Measurements from ENCODE around the gene ACSF3. TPM values are rescaled to one million over a fixed set of nuclear protein-coding genes. Genes with fewer than 3 reads are reported as not detected.
A peak's percentile ranks its signal among the peaks of the same experiment; 100 is the strongest.
"Not testable (repeated sequence)": the region's sequence is repeated elsewhere in the genome, so short reads cannot be mapped to it uniquely, and the experiment has no call there.

ACSF3 gene
- total RNA-seq, 2 donors from 2014 or later = 34.8 to 35.5 TPM

DNA sequence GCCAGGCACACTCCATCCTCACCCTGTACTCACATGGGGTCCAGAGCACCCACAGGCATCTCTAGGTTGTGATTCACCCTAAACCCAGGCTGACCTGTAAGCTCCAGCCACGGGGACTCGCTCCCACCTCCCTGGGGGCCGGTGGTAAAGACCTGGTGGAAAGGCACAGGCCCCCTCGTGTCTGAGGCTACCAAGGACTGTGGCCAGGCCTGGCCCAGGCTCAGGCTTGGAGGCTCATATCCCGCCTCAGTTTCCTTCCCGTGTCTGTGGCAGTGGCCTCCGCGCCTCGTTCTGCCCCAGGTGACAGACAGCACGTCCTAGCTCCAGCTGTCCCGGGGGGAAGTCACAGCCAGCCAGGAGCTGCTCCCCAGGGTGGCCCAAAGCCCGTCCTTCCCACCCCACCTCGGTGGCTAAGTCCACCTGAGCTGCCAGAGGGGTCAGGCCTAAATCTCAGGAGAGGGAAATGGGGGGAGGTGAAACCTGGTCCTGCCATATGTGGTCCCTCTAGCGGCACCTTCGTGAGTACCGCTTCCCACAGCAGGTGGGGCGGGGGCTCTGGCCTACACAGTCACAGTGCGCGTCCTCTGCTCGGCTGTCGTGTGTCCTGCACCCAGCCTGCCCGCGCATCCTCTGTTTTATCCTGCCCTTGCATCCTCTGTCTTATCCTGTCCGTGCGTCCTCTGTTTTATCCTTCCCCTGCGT is 90.5 kb downstream of the ACSF3 start:
- no peaks in the 10 kb centered on the region for H3K36me3 Mint-ChIP-seq (ENCODE audit: low read depth)
- peaks cover 5% of the 10 kb centered on the region for H3K27me3 ChIP-seq (ENCODE audit: control insufficient read depth, insufficient read depth, low read length, poor library complexity, severe bottlenecking)
- no peak for DNase-seq
- H3K9me3 ChIP-seq (ENCODE audit: control insufficient read depth, low read length) = no peaks in the 10 kb centered on the region
- H3K9me3 Mint-ChIP-seq = no peaks in the 10 kb centered on the region
- H3K36me3 ChIP-seq (ENCODE audit: control insufficient read depth, insufficient read depth, low read length) = no peaks in the 10 kb centered on the region
- peaks cover 9% of the 10 kb centered on the region for H3K27me3 Mint-ChIP-seq (ENCODE audit: insufficient read depth)
- H3K4me3 ChIP-seq (ENCODE audit: low read length) = no peak overlapping the region
- no peak overlapping the region for H3K9ac ChIP-seq (ENCODE audit: extremely low read depth, low read length, poor library complexity, severe bottlenecking)
- no peak overlapping the region for H3K4me3 Mint-ChIP-seq
- H3K4me1 ChIP-seq (ENCODE audit: control insufficient read depth, insufficient read depth, low read length) = no peaks in the 10 kb centered on the region
- no peak overlapping the region for H3K27ac Mint-ChIP-seq
- TF ChIP-seq, protein P1, sequence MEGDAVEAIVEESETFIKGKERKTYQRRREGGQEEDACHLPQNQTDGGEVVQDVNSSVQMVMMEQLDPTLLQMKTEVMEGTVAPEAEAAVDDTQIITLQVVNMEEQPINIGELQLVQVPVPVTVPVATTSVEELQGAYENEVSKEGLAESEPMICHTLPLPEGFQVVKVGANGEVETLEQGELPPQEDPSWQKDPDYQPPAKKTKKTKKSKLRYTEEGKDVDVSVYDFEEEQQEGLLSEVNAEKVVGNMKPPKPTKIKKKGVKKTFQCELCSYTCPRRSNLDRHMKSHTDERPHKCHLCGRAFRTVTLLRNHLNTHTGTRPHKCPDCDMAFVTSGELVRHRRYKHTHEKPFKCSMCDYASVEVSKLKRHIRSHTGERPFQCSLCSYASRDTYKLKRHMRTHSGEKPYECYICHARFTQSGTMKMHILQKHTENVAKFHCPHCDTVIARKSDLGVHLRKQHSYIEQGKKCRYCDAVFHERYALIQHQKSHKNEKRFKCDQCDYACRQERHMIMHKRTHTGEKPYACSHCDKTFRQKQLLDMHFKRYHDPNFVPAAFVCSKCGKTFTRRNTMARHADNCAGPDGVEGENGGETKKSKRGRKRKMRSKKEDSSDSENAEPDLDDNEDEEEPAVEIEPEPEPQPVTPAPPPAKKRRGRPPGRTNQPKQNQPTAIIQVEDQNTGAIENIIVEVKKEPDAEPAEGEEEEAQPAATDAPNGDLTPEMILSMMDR (conservative IDR thresholded peaks at IDR 0.05) = no peak
- no peak overlapping the region for H3K27ac ChIP-seq (ENCODE audit: low read depth, low read length)
- 86 to 87% methylated on average over 18 to 26 of the region's 26 CpGs for WGBS, 2 experiments (ENCODE audit: insufficient coverage in 1 of 2, insufficient read length in 1 of 2)
- no peaks in the 10 kb centered on the region for H3K4me1 Mint-ChIP-seq

DNA sequence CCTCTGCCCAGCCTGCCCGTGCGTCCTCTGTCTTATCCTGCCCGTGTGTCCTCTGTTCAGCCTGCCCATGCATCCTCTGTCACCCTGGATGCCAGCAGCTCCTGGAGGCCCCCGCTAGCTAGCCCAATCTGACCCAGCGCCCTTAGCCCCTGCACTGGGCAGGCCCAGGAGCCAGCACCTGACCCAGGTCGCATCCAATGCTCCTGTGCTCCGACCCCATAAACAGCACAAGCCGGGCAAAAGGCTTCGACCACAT is 91.0 kb downstream of the ACSF3 start:
- DNase-seq = no peak
- H3K4me3 Mint-ChIP-seq = no peak overlapping the region
- H3K27me3 ChIP-seq (ENCODE audit: control insufficient read depth, insufficient read depth, low read length, poor library complexity, severe bottlenecking) = peaks cover 10% of the 10 kb centered on the region
- H3K9me3 ChIP-seq (ENCODE audit: control insufficient read depth, low read length) = no peaks in the 10 kb centered on the region
- H3K4me1 ChIP-seq (ENCODE audit: control insufficient read depth, insufficient read depth, low read length) = no peaks in the 10 kb centered on the region
- H3K9ac ChIP-seq (ENCODE audit: extremely low read depth, low read length, poor library complexity, severe bottlenecking) = no peak overlapping the region
- H3K27ac Mint-ChIP-seq = no peak overlapping the region
- 86 to 89% methylated on average over 8 to 9 of the region's 9 CpGs for WGBS, 2 experiments (ENCODE audit: insufficient coverage in 1 of 2, insufficient read length in 1 of 2)
- no peaks in the 10 kb centered on the region for H3K9me3 Mint-ChIP-seq
- H3K4me1 Mint-ChIP-seq = no peaks in the 10 kb centered on the region
- no peaks in the 10 kb centered on the region for H3K36me3 Mint-ChIP-seq (ENCODE audit: low read depth)
- peaks cover 9% of the 10 kb centered on the region for H3K27me3 Mint-ChIP-seq (ENCODE audit: insufficient read depth)
- H3K4me3 ChIP-seq (ENCODE audit: low read length) = no peak overlapping the region
- no peaks in the 10 kb centered on the region for H3K36me3 ChIP-seq (ENCODE audit: control insufficient read depth, insufficient read depth, low read length)
- no peak overlapping the region for H3K27ac ChIP-seq (ENCODE audit: low read depth, low read length)
- TF ChIP-seq, protein P1 (conservative IDR thresholded peaks at IDR 0.05) = no peak

DNA sequence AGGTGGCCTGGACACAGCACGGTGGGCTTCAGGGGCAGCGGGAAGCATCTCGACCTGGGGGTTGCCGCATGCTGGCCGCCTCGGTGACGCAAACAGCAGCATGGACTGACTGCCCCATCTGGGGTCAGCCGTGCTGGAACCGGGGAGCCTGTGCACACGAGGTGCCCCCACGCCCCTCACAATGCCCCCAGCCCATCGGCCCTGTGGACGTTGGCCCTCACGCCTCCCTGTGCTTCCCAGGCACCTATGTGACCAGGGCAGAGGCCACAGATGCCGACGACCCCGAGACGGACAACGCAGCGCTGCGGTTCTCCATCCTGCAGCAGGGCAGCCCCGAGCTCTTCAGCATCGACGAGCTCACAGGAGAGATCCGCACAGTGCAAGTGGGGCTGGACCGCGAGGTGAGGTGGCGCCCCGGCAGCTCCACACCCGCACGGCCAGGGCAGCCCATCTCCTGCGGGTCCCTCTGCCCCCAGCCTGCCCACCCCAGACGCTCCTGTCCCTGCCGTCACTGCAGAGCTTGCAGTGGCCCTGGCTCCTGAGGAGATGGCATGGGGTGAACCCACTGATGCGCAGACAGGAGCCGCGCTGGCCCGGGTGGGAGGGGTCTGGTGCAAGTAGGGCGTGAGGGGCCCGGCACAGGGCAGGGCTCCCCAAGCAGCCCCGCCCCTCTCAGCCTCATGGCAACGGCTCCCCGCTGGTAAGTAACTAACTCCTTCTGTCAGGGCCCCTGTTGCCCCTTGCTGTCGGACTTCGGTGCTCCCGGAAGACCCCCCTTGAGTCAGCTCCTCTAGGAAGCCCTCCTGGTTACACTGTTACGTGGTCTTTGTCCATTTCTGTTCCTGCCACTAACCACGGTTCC is 91.5 kb downstream of the ACSF3 start:
- DNase-seq = peak; percentile 56

DNA sequence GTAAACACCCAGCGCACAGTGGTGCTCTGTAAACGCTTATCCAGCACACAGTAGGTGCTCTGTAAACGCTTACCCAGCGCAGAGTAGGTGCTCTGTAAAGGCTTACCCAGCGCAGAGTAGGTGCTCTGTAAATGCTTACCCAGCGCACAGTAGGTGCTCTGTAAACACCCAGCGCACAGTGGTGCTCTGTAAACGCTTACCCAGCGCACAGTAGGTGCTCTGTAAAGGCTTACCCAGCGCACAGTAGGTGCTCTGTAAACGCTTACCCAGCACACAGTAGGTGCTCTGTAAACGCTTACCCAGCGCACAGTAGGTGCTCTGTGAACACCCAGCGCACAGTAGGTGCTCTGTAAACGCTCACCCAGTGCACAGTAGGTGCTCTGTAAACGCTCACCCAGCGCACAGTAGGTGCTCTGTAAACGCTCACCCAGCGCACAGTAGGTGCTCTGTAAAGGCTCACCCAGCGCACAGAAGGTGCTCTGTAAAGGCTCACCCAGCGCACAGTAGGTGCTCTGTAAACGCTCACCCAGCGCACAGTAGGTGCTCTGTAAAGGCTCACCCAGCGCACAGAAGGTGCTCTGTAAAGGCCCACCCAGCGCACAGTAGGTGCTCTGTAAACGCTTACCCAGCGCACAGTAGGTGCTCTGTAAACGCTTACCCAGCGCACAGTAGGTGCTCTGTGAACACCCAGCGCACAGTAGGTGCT is 92.4 kb downstream of the ACSF3 start:
- H3K27me3 ChIP-seq (ENCODE audit: control insufficient read depth, insufficient read depth, low read length, poor library complexity, severe bottlenecking) = peaks cover 24% of the 10 kb centered on the region
- not testable (repeated sequence) for H3K36me3 Mint-ChIP-seq (ENCODE audit: low read depth); H3K36me3 ChIP-seq (ENCODE audit: control insufficient read depth, insufficient read depth, low read length); DNase-seq; H3K9ac ChIP-seq (ENCODE audit: extremely low read depth, low read length, poor library complexity, severe bottlenecking); H3K27ac ChIP-seq (ENCODE audit: low read depth, low read length); H3K4me3 Mint-ChIP-seq; H3K9me3 Mint-ChIP-seq; H3K4me1 Mint-ChIP-seq; H3K9me3 ChIP-seq (ENCODE audit: control insufficient read depth, low read length); H3K4me3 ChIP-seq (ENCODE audit: low read length); H3K27ac Mint-ChIP-seq; H3K4me1 ChIP-seq (ENCODE audit: control insufficient read depth, insufficient read depth, low read length)
- peaks cover 19% of the 10 kb centered on the region for H3K27me3 Mint-ChIP-seq (ENCODE audit: insufficient read depth)
- 87 to 93% methylated on average over 22 to 30 of the region's 30 CpGs for WGBS, 2 experiments (ENCODE audit: insufficient coverage in 1 of 2, insufficient read length in 1 of 2)

More for the DNA sequence above, 91.5 kb downstream of the ACSF3 start:
- H3K27me3 ChIP-seq (ENCODE audit: control insufficient read depth, insufficient read depth, low read length, poor library complexity, severe bottlenecking) = peaks cover 16% of the 10 kb centered on the region
- Mint-ChIP-seq H3K27ac (no peak overlapping the region), H3K9me3 (no peaks in the 10 kb centered on the region), H3K27me3 (ENCODE audit: insufficient read depth) (peaks cover 14% of the 10 kb centered on the region), H3K4me3 (no peak overlapping the region), H3K4me1 (no peaks in the 10 kb centered on the region), H3K36me3 (ENCODE audit: low read depth) (no peaks in the 10 kb centered on the region)
- no peak overlapping the region for H3K9ac ChIP-seq (ENCODE audit: extremely low read depth, low read length, poor library complexity, severe bottlenecking)
- no peak overlapping the region for H3K4me3 ChIP-seq (ENCODE audit: low read length)
- WGBS, 2 experiments (ENCODE audit: insufficient coverage in 1 of 2, insufficient read length in 1 of 2) = 89 to 94% methylated on average over 30 to 48 of the region's 48 CpGs
- no peak overlapping the region for H3K27ac ChIP-seq (ENCODE audit: low read depth, low read length)
- no peaks in the 10 kb centered on the region for H3K4me1 ChIP-seq (ENCODE audit: control insufficient read depth, insufficient read depth, low read length)
- no peaks in the 10 kb centered on the region for H3K36me3 ChIP-seq (ENCODE audit: control insufficient read depth, insufficient read depth, low read length)
- no peaks in the 10 kb centered on the region for H3K9me3 ChIP-seq (ENCODE audit: control insufficient read depth, low read length)
- TF ChIP-seq, protein P1 (conservative IDR thresholded peaks at IDR 0.05) = no peak
